Ecto neural progenitor cell (in vitro differentiated cells): ENCODE measurements around the gene KRT12.

Source experiments
- DNase-seq: peaks from one replicate; pipeline ENCODE4 v3.0.0-alpha.2; 2018; ENCODE audit warnings: low spot score

The KRT12 gene

DNA sequence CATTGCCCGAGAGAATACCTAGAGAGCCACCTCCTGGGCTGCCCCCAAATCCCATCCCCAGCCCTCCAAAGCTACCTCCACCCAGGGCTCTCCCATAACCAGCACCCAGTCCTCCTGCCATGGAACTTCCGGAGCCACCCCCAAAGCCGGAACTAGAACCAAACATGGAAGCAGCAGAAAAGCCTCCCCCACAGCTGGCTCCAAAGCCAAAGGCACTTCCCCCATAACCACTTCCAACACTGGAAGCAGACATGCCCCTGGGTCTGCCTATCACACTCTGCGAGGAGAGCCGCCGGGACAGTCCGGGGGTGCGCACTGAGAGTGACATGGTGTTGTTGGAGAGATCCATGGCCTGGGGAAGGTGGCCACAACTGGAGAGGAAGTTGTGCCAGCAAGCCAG, at the start of gene KRT12:
KRT12 (minus strand) TSS at position 386 of the 400 bp plus-strand sequence; CDS start at position 349, 37 bp downstream.
- DNase-seq = no peak

DNA sequence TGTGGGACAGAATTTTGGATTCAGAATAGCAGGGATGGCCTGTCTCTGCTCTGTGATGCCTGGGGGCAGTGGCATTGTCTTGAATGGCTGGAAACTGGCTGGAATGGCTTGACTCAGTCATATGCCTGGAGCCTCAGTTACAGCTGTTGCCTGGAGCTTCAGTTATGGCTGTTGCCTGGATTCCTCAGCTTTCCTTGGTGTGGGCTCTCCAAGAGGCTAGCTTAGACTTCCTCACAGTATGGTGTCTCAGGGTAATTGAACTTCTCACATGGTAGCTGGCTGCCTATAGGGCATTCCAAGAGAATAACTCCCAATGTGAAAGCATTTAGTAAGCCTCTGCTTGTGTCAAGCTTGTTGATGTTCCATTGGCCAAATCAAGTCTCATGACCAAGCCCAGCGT, 49.3 kb upstream of the KRT12 start:
- no peak for DNase-seq

- DNase-seq = no peak
Measured at GRCh38 chr17:40915721-40916256, 48.8 kb upstream of the KRT12 start.

DNA sequence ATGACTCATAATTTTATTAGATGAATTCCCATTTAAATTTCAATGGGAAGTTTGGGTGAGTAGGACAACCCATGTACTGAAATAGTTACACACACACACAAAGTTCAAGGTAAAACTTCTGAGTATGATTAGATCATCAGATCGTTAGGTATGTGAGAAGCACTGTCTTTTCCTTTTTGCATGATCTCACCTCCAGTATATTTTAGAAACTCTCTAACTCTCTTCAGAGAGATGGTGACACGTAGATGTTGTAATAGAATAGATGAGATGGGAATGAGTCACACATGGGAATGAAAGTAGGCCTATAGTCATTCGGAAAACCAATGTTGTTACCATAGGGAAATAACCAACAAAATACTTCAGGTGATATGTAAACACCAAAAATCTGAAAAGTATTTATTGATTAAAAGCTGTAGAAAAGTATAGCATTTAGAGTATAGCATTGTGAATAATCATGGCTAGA, 48.2 kb upstream of the KRT12 start:
- DNase-seq = no peak

DNA sequence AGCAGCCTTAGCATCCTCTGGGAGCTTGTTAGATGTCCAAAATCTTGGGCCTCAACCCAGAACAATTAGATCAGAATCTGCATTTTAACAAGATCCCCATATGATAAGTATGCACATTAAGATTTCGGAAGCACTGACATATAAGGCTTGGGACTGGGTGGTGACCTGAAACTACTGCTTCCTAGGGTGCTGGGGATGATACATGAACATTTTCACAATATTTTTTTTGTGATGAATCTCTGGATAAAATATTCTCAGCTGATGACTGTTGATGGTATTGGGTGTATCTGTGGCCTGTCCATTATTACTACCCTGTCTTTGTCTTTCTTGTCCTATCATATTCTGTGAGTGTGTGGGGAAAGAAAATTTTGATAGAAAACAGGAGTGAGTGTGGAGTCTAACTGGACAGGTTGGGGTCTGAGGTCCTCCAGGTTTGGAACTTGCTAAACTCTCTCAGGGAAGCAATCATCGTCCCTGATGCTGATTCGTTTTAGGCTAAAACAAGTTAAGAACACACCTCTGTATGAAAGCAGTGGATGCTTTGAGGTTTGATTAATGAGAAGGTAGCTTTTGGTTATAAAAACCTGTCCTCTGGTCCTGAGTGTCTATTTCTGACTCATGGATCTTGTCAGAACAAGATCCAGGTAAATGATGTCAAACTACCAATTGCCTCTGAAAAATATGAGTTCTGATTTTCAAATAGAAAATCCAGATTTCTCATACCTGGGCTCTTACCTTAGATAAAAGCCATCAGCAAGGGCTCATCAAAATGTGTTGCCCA, 47.2 kb upstream of the KRT12 start:
- no peak for DNase-seq

- DNase-seq = no peak
Measured at GRCh38 chr17:40912486-40913210, 45.6 kb upstream of the KRT12 start.

GRCh38 chr17:40910441-40910841, 43.4 kb upstream of the KRT12 start:
- DNase-seq = no peak

- no peak for DNase-seq
Measured at GRCh38 chr17:40909755-40910154, 42.7 kb upstream of the KRT12 start.

- DNase-seq = peak; percentile 85
Measured at GRCh38 chr17:40909351-40909750, 42.3 kb upstream of the KRT12 start.

- no peak for DNase-seq
Measured at GRCh38 chr17:40906613-40907012, 39.6 kb upstream of the KRT12 start.

- no peak for DNase-seq
Measured at GRCh38 chr17:40905370-40905769, 38.3 kb upstream of the KRT12 start.

DNA sequence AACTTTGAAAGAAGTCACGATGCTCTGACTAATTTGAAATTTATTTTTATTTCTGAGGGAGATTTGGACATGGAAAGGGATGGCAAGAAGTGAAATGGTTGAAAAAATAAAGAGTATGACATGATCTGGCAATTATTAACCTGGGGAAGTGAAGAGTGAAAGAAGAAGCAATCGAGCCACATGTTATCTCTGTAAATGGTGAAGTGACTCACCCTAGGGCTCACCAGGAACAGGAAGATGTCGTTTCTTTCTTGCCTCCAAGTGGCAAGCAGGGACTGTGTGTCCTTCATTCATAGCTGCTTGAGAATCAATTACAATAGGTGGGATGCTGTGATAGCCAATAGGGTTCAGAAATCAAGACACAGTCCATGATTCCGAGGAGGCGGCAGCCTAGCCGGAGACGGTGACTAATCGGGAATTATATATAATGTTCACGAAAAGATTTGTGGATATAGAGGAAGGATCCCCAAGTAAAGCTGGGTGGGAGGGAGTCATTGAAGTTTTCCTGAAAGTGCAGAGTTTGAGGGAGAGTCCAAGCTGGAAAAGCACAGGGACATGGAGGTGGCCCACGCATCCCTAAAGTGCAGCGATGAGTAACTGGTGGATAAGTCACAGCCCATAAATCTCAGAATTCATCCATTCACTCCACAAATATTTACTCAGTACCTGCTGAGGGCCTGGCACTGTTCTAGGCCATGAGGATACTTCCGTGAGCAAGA, 36.3 kb upstream of the KRT12 start:
- DNase-seq = no peak

GRCh38 chr17:40902498-40902897, 35.5 kb upstream of the KRT12 start:
- DNase-seq = no peak

DNA sequence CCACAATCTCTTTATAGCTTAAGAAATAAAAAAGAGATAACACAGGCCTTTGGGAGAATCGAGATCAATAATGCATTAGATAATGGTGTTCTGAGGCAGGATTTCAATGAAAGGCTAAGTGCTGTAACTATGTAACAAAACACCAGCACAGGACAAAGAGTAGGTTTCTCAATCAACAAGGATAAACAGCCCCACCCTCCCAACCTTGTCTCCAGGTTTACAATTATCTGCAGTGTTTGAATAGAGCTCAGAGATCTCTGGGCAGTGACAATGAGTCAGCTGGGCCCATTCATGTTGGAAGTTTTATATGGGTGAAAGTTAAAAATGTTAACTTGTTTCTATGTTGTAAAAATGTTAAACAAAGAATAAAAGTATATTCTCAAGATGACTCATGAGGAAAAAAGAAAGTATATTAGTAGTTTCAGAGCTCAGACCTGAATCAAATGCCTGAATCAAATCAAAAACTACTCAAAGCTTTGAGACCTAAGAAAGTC, 35.0 kb upstream of the KRT12 start:
- DNase-seq = no peak

DNA sequence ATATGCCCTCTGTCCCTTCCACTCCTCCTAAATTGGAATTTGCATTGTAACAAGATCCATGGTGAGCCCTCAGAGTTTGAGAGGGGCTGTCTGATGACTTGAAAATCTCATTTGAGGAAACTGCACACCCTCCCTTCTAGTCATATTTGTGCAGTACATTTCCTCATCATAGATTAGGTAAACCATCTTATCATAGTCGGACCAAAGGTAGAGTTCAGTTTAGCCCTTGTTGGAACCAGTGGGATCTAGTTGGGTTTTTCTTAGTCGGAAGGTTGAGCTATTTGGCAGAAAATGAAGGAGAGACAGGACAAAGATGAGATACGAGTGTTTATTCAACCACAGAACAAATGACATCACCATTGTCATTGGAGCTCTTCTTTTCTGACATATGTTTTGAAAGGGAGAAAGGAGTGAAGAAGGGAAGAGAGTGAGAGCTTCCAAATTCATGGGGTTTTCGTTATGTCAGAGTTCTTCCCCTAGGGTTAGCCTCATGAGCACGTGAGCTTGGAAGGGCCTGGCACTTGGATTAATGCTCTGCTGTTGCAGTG, 33.9 kb upstream of the KRT12 start:
- DNase-seq = no peak

DNA sequence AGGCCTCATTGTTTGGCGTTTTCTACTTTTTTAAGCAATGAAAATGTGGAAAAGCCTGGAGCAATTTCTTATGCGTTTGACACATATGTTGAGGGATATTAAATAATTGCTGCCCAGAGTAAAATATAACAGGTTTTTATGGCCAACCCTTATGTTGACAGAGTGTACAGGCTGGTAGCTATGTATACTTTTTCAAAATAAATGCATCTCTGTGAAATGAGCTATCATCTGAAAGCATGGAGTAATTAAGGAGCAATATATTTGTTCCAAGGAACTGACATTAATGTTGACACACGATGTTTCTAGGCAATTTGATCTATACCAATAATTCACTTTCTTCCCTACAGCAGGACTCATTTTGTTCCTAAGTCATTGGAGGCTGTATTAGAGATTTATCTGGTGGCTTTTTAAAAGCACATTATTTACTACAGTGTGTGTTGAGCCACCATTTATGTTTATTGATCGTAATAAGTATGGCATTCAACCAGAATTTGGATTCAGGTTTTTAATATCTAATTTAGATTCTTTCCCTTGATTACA, 30.0 kb upstream of the KRT12 start:
- DNase-seq = no peak

GRCh38 chr17:40895106-40895730, 28.2 kb upstream of the KRT12 start:
- DNase-seq = no peak

GRCh38 chr17:40888196-40888720, 21.2 kb upstream of the KRT12 start:
- DNase-seq = no peak

- DNase-seq = no peak
Measured at GRCh38 chr17:40886090-40886489, 19.1 kb upstream of the KRT12 start.

DNA sequence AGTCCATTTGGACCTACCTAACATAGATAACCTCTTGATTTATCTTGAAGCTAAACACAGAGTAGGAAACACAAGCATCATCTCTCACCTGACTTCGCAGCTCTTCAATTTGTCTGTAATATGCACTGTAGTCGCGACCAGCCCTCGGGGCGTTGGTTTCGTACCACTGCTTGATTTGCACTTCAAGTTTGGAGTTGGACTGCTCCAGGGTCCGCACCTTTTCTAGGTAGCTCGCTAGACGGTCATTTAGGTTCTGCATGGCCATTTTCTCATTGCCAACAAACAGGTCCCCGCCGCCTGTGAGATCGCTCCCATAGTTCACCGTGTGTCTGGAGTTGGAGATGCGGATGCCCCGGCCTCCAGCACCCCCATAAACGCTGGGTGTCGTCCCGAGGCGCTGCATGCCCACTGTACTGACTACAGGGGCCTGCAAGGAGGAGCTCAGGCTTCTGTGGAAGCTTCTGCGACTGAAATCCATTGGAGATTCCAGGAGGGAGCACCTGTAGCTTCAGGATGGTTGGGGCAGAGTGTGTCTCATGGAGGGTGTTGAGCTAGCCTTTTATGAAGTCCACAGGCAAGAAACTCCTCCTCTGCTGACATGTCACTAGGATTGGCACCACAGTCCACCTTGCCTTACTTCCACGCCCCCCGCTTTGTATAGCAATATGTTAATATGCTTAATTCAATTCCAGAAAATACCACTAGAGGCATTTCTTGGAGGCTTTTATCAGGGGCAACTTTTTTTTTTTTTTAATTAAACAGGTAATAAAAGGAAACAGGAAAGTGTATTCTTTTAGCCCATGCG, 17.9 kb upstream of the KRT12 start, which contains the start of gene KRT20:
KRT20 (minus strand) TSS at position 535 of the 805 bp plus-strand sequence; CDS start at position 478, 57 bp downstream.
- DNase-seq = no peak
